IMR-90 (cell line): ENCODE results near the gene AGPS. TPM values are rescaled to one million over a fixed set of nuclear protein-coding genes. Genes with fewer than 3 reads are reported as not detected.

Experiments used
- ATAC-seq: fragments of 200-7000 bp; cut with Tn5 transposase; 2 replicates; pipeline ENCODE4 v1.9.1; 2020; ENCODE audit warnings: low read depth, mild to moderate bottlenecking, moderate library complexity
- BruUV-seq: library from RNA; stranded (reverse); fragments of 400-500 nt; replicated peaks from 2 replicates; lab custom pipeline; 2021; lab: Mats Ljungman, UMichigan
- CTCF ChIA-PET: fragments of 300-600 bp; formaldehyde crosslinking; extraction: SDS; loops from one replicate; lab custom pipeline; 2021; ENCODE audit warnings: antibody characterized with exemption; lab: Yijun Ruan, JAX
- POLR2A ChIA-PET: fragments of 300-600 bp; sonication (Branson Sonifier 250); formaldehyde crosslinking; loops from one replicate; lab custom pipeline; 2022; ENCODE audit warnings: antibody characterized with exemption; ENCODE audit not compliant: unreplicated experiment; lab: Charles Lee
- DNase-seq: peaks from one replicate; pipeline ENCODE4 v3.0.0; 2013
- H2AFZ ChIP-seq: replicated peaks from 2 replicates; pipeline ENCODE3; 2013; ENCODE audit warnings: low read length, mild to moderate bottlenecking; ENCODE audit not compliant: poor library complexity
- H2AK5ac ChIP-seq: 2 replicates; pipeline ENCODE4 v1.6.1; 2013; ENCODE audit warnings: low read depth, low read length, inconsistent platforms
- H2AK9ac ChIP-seq: replicated peaks from 2 replicates; pipeline ENCODE3; 2013; ENCODE audit warnings: mild to moderate bottlenecking, low read depth, low read length, moderate library complexity; ENCODE audit not compliant: poor library complexity
- H2BK120ac ChIP-seq: 2 replicates; pipeline ENCODE4 v1.6.1; 2013; ENCODE audit warnings: low read depth, low read length, inconsistent platforms
- H2BK15ac ChIP-seq: 3 replicates; pipeline ENCODE4 v1.6.1; 2013; ENCODE audit warnings: low read depth, low read length, inconsistent platforms
- H2BK20ac ChIP-seq: 2 replicates; pipeline ENCODE4 v1.6.1; 2013; ENCODE audit warnings: low read depth, mild to moderate bottlenecking, inconsistent platforms, low read length, moderate library complexity
- H2BK5ac ChIP-seq: 2 replicates; pipeline ENCODE4 v1.6.1; 2013; ENCODE audit warnings: mild to moderate bottlenecking, low read depth, low read length, inconsistent platforms; ENCODE audit not compliant: poor library complexity, severe bottlenecking
- H3K14ac ChIP-seq: replicated peaks from 2 replicates; pipeline ENCODE4 v1.6.1; 2013; ENCODE audit warnings: low read depth, low read length, inconsistent platforms
- H3K18ac ChIP-seq: 2 replicates; pipeline ENCODE4 v1.6.1; 2013; ENCODE audit warnings: low read depth, low read length, control low read depth
- H3K23ac ChIP-seq: 2 replicates; pipeline ENCODE4 v1.6.1; 2013; ENCODE audit warnings: low read depth, low read length, inconsistent platforms
- H3K27ac ChIP-seq: 2 replicates; pipeline ENCODE4 v1.5.1; 2013; ENCODE audit warnings: mild to moderate bottlenecking, control low read depth, low read length; ENCODE audit not compliant: insufficient read depth
- H3K27me3 ChIP-seq: 2 replicates; pipeline ENCODE4 v1.6.1; 2013; ENCODE audit warnings: low read length; ENCODE audit not compliant: control insufficient read depth, insufficient read depth
- H3K36me3 ChIP-seq: 2 replicates; pipeline ENCODE4 v1.6.1; 2013; ENCODE audit warnings: low read length, mixed read lengths; ENCODE audit not compliant: control insufficient read depth, insufficient read depth
- H3K4ac ChIP-seq: 2 replicates; pipeline ENCODE4 v1.6.1; 2013; ENCODE audit warnings: low read depth, low read length, inconsistent platforms
- H3K4me1 ChIP-seq: 2 replicates; pipeline ENCODE4 v1.6.1; 2013; ENCODE audit warnings: low read length, mixed read lengths; ENCODE audit not compliant: control insufficient read depth, insufficient read depth
- H3K4me2 ChIP-seq: 2 replicates; pipeline ENCODE4 v1.6.1; 2013; ENCODE audit warnings: low read depth, mild to moderate bottlenecking, control low read depth, low read length, moderate library complexity
- H3K4me3 ChIP-seq: 2 replicates; pipeline ENCODE4 v1.5.1; 2013; ENCODE audit warnings: low read depth, mild to moderate bottlenecking, control low read depth, low read length, moderate library complexity; ENCODE audit not compliant: insufficient read depth
- H3K56ac ChIP-seq: 2 replicates; pipeline ENCODE4 v1.6.1; 2013; ENCODE audit warnings: low read length, inconsistent platforms; ENCODE audit not compliant: insufficient read depth; ENCODE audit errors: extremely low read depth
- H3K79me1 ChIP-seq, 2 experiments: 2 replicates each; pipeline ENCODE4 v1.6.1; 2013; ENCODE audit warnings: low read length in 2 of 2, inconsistent platforms in 1 of 2, low read depth in 1 of 2
- H3K9ac ChIP-seq: 2 replicates; pipeline ENCODE4 v1.6.1; 2013; ENCODE audit warnings: low read depth, low read length, control low read depth
- H3K9me1 ChIP-seq: 2 replicates; pipeline ENCODE4 v1.6.1; 2013; ENCODE audit warnings: low read length, inconsistent platforms; ENCODE audit not compliant: insufficient read depth
- H3K9me3 ChIP-seq: 2 replicates; pipeline ENCODE4 v1.6.1; 2013; ENCODE audit warnings: low read length; ENCODE audit not compliant: control insufficient read depth, insufficient read depth
- H4K20me1 ChIP-seq: 2 replicates; pipeline ENCODE4 v1.6.1; 2013; ENCODE audit warnings: low read length, inconsistent platforms; ENCODE audit not compliant: insufficient read depth
- H4K5ac ChIP-seq: 2 replicates; pipeline ENCODE4 v1.6.1; 2013; ENCODE audit warnings: mild to moderate bottlenecking, low read depth, low read length, control low read depth
- H4K8ac ChIP-seq, 2 experiments: 2 replicates each; pipeline ENCODE4 v1.6.1; 2013; ENCODE audit warnings: low read depth in 2 of 2, low read length in 2 of 2, control low read depth in 1 of 2, inconsistent platforms in 1 of 2
- H4K91ac ChIP-seq: 2 replicates; pipeline ENCODE4 v1.6.1; 2013; ENCODE audit warnings: low read depth, low read length, inconsistent platforms; ENCODE audit not compliant: insufficient read depth
- BHLHE40 ChIP-seq: fragments of 150-350 bp; IDR thresholded peaks from 2 replicates; pipeline ENCODE4 v1.6.1; 2016; ENCODE audit warnings: mild to moderate bottlenecking, low read depth, low read length
- CEBPB ChIP-seq: IDR thresholded peaks from 2 replicates; pipeline ENCODE4 v1.6.1; 2012; ENCODE audit warnings: low read depth, low read length, improper control_type of control experiment
- CHD1 ChIP-seq: IDR thresholded peaks from 2 replicates; pipeline ENCODE4 v1.6.1; 2012; ENCODE audit warnings: low read depth, low read length, improper control_type of control experiment
- MAFK ChIP-seq: IDR thresholded peaks from 2 replicates; pipeline ENCODE4 v1.6.1; 2012; ENCODE audit warnings: low read depth, low read length, improper control_type of control experiment
- MAZ ChIP-seq: IDR thresholded peaks from 2 replicates; pipeline ENCODE4 v1.6.1; 2012; ENCODE audit warnings: low read depth, mild to moderate bottlenecking, low read length, improper control_type of control experiment, moderate library complexity, borderline replicate concordance
- MXI1 ChIP-seq: IDR thresholded peaks from 2 replicates; pipeline ENCODE4 v1.6.1; 2012; ENCODE audit warnings: low read depth, mild to moderate bottlenecking, low read length, moderate library complexity, borderline replicate concordance
- NFE2L2 ChIP-seq: fragments of 150-350 bp; IDR thresholded peaks from 2 replicates; pipeline ENCODE4 v1.6.1; 2016; ENCODE audit warnings: low read depth, mild to moderate bottlenecking, low read length
- POLR2A ChIP-seq: IDR thresholded peaks from 2 replicates; pipeline ENCODE4 v1.6.1; 2012; ENCODE audit warnings: mild to moderate bottlenecking, low read depth, low read length
- RAD21 ChIP-seq: IDR thresholded peaks from 2 replicates; pipeline ENCODE4 v1.6.1; 2012; ENCODE audit warnings: low read length, improper control_type of control experiment
- RFX5 ChIP-seq: IDR thresholded peaks from 2 replicates; pipeline ENCODE4 v1.8.0; 2012; ENCODE audit warnings: low read depth, mild to moderate bottlenecking, low read length, moderate library complexity
- SMC3 ChIP-seq: fragments of 150-350 bp; IDR thresholded peaks from 2 replicates; pipeline ENCODE4 v1.6.1; 2016; ENCODE audit warnings: low read depth, mild to moderate bottlenecking, antibody characterized with exemption, low read length, moderate library complexity
- dilution Hi-C: fragments of 300-500 bp; cut with HindIII; formaldehyde crosslinking; loops from one replicate; pipeline ENCODE4 v1.14.3; 2018; ENCODE audit warnings: low sequenced_read_pairs; ENCODE audit not compliant: unreplicated experiment
- in situ Hi-C: fragments of 300-500 bp; cut with MboI; formaldehyde crosslinking; loops from 3 replicates; pipeline ENCODE4 v1.14.3; 2019; ENCODE audit warnings: low sequenced_read_pairs, inconsistent platforms, mixed read lengths
- intact Hi-C: fragments of 100-400 bp; cut with micrococcal nuclease; formaldehyde crosslinking; loops from 2 replicates; pipeline ENCODE4 v1.10.0; 2022
- polyA plus RNA-seq, 3 experiments: library from polyadenylated mRNA; depleted of rRNA; stranded (reverse); fragments of >200 nt; gene quantifications; 2 replicates each; pipeline ENCODE4 v1.2.3, GENCODE V29; 2012; ENCODE audit warnings: low replicate concordance in 1 of 3
- total RNA-seq: library from RNA; depleted of rRNA; stranded (reverse); fragments of >200 nt; gene quantifications from 2 replicates; pipeline ENCODE4 v1.2.3, GENCODE V29; 2012
- TF ChIP-seq, protein P1 (sequence below): fragments of 150-350 bp; IDR thresholded peaks from 2 replicates; pipeline ENCODE4 v1.6.1; 2016; ENCODE audit warnings: low read depth, mild to moderate bottlenecking, low read length, moderate library complexity, borderline replicate concordance
- TF ChIP-seq, protein P2 (sequence below): conservative IDR thresholded peaks from 2 replicates; pipeline ENCODE4 v1.5.1; 2012; ENCODE audit warnings: mild to moderate bottlenecking, low read depth, low read length, improper control_type of control experiment
- TF ChIP-seq, protein P3 (sequence below): fragments of 150-350 bp; IDR thresholded peaks from 2 replicates; pipeline ENCODE4 v1.6.1; 2017; ENCODE audit warnings: mild to moderate bottlenecking, antibody characterized with exemption, low read length, low read depth

AGPS gene
- total and polyA plus RNA-seq, 2 of the 4 experiments (the other 2 are of a cell fraction), result 6.6 to 18.6 TPM

DNA sequence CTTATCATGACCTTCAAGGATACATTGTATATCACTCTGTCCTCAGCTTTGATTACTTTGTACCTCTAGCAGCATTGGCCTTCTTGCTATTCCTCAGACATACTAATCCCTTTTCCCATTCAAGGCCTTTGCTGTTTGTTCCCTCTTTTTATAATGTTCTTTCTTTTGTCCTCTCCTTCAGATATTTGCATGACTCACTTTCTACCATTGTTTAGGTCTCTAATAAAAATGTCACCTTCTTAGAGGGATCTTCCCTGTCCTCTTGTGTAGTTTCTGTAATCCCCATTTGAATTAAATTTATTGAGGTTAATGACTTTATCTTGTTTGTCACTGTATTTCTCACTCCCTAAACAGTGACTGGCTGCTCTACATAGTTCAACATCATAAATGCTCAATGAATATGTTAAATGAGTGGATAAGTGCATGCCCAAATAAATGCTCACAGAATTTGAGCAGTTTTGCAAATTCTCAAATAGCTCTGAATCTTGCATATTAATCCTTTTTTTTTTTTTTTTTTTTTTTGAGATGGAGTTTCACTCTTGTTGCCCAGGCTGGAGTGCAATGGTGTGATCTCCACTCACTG, 135.9 kb downstream of the AGPS start:
- H3K9me3 ChIP-seq, result no peaks in the 10 kb centered on the region
- CTCF ChIA-PET, result no interaction called here
- no peak overlapping the region for H4K5ac ChIP-seq

More for the DNA sequence above, 135.9 kb downstream of the AGPS start:
- no TSS peak for BruUV-seq
- POLR2A ChIA-PET, result no interaction called here
- H3K4ac ChIP-seq, result no peak overlapping the region
- H2BK20ac ChIP-seq, result no peak overlapping the region
- no peaks in the 10 kb centered on the region for H3K9me1 ChIP-seq
- H2AK5ac ChIP-seq, result no peak overlapping the region
- H4K20me1 ChIP-seq, result no peaks in the 10 kb centered on the region
- no peak overlapping the region for H2BK120ac ChIP-seq
- ATAC-seq (no peak), DNase-seq (no peak)
- no peak overlapping the region for H2AK9ac ChIP-seq
- H3K18ac ChIP-seq, result no peak overlapping the region
- H2BK15ac ChIP-seq, result no peak overlapping the region
- H3K14ac ChIP-seq, result no peak overlapping the region
- H3K79me1 ChIP-seq, result no peaks in the 10 kb centered on the region; a peak in 1 of 4 replicates
- no peak overlapping the region for H4K91ac ChIP-seq
- TF ChIP-seq, protein P1, sequence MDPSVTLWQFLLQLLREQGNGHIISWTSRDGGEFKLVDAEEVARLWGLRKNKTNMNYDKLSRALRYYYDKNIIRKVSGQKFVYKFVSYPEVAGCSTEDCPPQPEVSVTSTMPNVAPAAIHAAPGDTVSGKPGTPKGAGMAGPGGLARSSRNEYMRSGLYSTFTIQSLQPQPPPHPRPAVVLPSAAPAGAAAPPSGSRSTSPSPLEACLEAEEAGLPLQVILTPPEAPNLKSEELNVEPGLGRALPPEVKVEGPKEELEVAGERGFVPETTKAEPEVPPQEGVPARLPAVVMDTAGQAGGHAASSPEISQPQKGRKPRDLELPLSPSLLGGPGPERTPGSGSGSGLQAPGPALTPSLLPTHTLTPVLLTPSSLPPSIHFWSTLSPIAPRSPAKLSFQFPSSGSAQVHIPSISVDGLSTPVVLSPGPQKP, result no peak
- TF ChIP-seq CEBPB (no peak), MAFK (no peak), MXI1 (no peak), SMC3 (no peak), NFE2L2 (no peak), BHLHE40 (no peak), RFX5 (no peak), MAZ (no peak), CHD1 (no peak), POLR2A (no peak), RAD21 (no peak)
- TF ChIP-seq, protein P2, sequence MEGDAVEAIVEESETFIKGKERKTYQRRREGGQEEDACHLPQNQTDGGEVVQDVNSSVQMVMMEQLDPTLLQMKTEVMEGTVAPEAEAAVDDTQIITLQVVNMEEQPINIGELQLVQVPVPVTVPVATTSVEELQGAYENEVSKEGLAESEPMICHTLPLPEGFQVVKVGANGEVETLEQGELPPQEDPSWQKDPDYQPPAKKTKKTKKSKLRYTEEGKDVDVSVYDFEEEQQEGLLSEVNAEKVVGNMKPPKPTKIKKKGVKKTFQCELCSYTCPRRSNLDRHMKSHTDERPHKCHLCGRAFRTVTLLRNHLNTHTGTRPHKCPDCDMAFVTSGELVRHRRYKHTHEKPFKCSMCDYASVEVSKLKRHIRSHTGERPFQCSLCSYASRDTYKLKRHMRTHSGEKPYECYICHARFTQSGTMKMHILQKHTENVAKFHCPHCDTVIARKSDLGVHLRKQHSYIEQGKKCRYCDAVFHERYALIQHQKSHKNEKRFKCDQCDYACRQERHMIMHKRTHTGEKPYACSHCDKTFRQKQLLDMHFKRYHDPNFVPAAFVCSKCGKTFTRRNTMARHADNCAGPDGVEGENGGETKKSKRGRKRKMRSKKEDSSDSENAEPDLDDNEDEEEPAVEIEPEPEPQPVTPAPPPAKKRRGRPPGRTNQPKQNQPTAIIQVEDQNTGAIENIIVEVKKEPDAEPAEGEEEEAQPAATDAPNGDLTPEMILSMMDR, result no peak
- TF ChIP-seq, protein P3, sequence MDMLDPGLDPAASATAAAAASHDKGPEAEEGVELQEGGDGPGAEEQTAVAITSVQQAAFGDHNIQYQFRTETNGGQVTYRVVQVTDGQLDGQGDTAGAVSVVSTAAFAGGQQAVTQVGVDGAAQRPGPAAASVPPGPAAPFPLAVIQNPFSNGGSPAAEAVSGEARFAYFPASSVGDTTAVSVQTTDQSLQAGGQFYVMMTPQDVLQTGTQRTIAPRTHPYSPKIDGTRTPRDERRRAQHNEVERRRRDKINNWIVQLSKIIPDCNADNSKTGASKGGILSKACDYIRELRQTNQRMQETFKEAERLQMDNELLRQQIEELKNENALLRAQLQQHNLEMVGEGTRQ, result no peak
- H3K23ac ChIP-seq, result no peak overlapping the region
- peaks cover 1% of the 10 kb centered on the region; the same call in 1 of the 2 replicates for H3K36me3 ChIP-seq
- H3K27me3 ChIP-seq, result no peaks in the 10 kb centered on the region
- H3K4me2 ChIP-seq, result no peak overlapping the region
- no peak overlapping the region for H2AFZ ChIP-seq
- no peak overlapping the region for H3K27ac ChIP-seq
- H2BK5ac ChIP-seq, result no peak overlapping the region
- H3K56ac ChIP-seq, result no peak overlapping the region
- H3K4me3 ChIP-seq, result no peak overlapping the region
- dilution Hi-C loops, result no loop called here
- peaks cover 3% of the 10 kb centered on the region; the same call in 1 of the 2 replicates for H3K4me1 ChIP-seq
- no peak overlapping the region for H3K9ac ChIP-seq
- H4K8ac ChIP-seq, result no peak overlapping the region
- in situ Hi-C loops, result no loop called here
- intact Hi-C loops, result no loop called here
